ENCODE measurements around the gene TOR3A. TPM values are rescaled to one million over a fixed set of nuclear protein-coding genes. Genes with fewer than 3 reads are reported as not detected.

Gene TOR3A
- total RNA-seq, 2 experiments from 2014 or later = 28.8 to 30.3 TPM

DNA sequence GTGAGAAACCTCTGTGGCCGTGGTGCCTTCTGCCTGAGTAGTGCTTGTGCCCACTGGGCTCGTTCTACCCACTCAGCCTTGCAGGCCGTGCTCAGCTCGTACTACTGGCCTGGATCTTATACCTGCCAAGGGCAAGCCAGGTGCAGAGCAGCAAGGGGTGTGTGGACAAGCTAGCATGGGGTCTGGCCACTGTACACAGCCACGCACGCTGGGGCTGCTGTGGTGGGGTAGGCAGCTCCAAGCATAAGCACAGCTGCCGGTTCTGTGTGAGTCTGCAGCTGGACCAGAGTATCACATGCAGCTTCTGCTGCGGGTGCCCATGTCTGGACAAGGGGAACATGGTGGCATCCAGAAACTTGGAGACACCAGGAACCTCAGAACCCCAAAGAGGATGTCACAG, 39.8 kb upstream of the TOR3A start:
- intact Hi-C loops (cut with micrococcal nuclease) = no loop called here

GRCh38 chr1:179042700-179043099, 39.2 kb upstream of the TOR3A start:
- Mint-ChIP-seq H3K27me3 (no peaks in the 10 kb centered on the region), H3K27ac (no peak overlapping the region), H3K9me3 (no peaks in the 10 kb centered on the region), H3K36me3 (ENCODE audit: low read depth) (peaks cover 6% of the 10 kb centered on the region), H3K4me1 (ENCODE audit: low read depth) (peaks cover 18% of the 10 kb centered on the region), H3K4me3 (no peak overlapping the region)
- intact Hi-C loops (cut with micrococcal nuclease) = no loop called here
- CTCF ChIA-PET = interaction anchor here (1.3 to 2.5 kb wide), 3 partner anchors 36 to 259 kb away, joined by 3 to 8 read pairs (median 3); no protein-coding TSS in a partner anchor
- TF ChIP-seq, protein P1, sequence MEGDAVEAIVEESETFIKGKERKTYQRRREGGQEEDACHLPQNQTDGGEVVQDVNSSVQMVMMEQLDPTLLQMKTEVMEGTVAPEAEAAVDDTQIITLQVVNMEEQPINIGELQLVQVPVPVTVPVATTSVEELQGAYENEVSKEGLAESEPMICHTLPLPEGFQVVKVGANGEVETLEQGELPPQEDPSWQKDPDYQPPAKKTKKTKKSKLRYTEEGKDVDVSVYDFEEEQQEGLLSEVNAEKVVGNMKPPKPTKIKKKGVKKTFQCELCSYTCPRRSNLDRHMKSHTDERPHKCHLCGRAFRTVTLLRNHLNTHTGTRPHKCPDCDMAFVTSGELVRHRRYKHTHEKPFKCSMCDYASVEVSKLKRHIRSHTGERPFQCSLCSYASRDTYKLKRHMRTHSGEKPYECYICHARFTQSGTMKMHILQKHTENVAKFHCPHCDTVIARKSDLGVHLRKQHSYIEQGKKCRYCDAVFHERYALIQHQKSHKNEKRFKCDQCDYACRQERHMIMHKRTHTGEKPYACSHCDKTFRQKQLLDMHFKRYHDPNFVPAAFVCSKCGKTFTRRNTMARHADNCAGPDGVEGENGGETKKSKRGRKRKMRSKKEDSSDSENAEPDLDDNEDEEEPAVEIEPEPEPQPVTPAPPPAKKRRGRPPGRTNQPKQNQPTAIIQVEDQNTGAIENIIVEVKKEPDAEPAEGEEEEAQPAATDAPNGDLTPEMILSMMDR (IDR thresholded peaks at IDR 0.05) = no peak
- POLR2A ChIA-PET = no interaction called here
- DNase-seq (no peak), ATAC-seq (no peak)

More for the DNA sequence above, 39.8 kb upstream of the TOR3A start:
- Mint-ChIP-seq H3K9me3 (no peaks in the 10 kb centered on the region), H3K27me3 (no peaks in the 10 kb centered on the region), H3K36me3 (ENCODE audit: low read depth) (peaks cover 6% of the 10 kb centered on the region), H3K4me1 (ENCODE audit: low read depth) (peaks cover 23% of the 10 kb centered on the region), H3K27ac (no peak overlapping the region), H3K4me3 (no peak overlapping the region)
- TF ChIP-seq, protein P1 (IDR thresholded peaks at IDR 0.05) = no peak
- ChIA-PET CTCF (interaction anchor here (1.3 to 2.5 kb wide), 2 partner anchors 39 to 258 kb away, joined by 3 to 8 read pairs; no protein-coding TSS in a partner anchor), POLR2A (interaction anchor here (1.3 kb wide), 1 partner anchor 17 kb away, joined by 3 read pairs; no protein-coding TSS in a partner anchor)
- DNase-seq (no peak), ATAC-seq (no peak)

GRCh38 chr1:179043266-179043665, 38.6 kb upstream of the TOR3A start:
- ChIA-PET POLR2A (no interaction called here), CTCF (interaction anchor here (1.4 to 2.5 kb wide), 2 partner anchors 36 to 40 kb away, joined by 3 to 8 read pairs; no protein-coding TSS in a partner anchor)
- Mint-ChIP-seq H3K4me3 (no peak overlapping the region), H3K27me3 (no peaks in the 10 kb centered on the region), H3K36me3 (ENCODE audit: low read depth) (peaks cover 7% of the 10 kb centered on the region), H3K9me3 (no peaks in the 10 kb centered on the region), H3K4me1 (ENCODE audit: low read depth) (peaks cover 15% of the 10 kb centered on the region), H3K27ac (no peak overlapping the region)
- DNase-seq = no peak
- intact Hi-C loops (cut with micrococcal nuclease) = no loop called here
- TF ChIP-seq, protein P1 (IDR thresholded peaks at IDR 0.05) = no peak
- ATAC-seq = no peak

DNA sequence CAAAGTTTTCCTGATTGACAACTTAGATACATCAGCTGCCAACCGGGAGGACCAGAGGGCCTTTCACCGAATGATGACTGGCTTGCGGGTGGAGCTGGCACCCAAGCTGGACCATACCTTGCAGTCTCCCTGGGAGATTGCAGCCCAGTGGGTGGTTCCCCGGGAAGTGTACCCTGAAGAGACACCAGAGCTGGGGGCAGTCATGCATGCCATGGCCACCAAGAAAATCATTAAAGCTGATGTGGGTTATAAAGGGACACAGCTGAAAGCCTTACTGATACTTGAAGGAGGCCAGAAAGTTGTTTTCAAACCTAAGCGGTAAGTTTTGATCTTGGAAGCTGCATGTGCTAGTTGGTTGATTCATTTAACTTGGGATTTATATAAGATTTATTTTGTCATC, 38.0 kb upstream of the TOR3A start:
- Mint-ChIP-seq H3K27ac (no peak overlapping the region), H3K27me3 (no peaks in the 10 kb centered on the region), H3K9me3 (no peaks in the 10 kb centered on the region), H3K4me1 (ENCODE audit: low read depth) (peaks cover 9% of the 10 kb centered on the region), H3K4me3 (no peak overlapping the region), H3K36me3 (ENCODE audit: low read depth) (peaks cover 7% of the 10 kb centered on the region)
- TF ChIP-seq, protein P1 (IDR thresholded peaks at IDR 0.05) = no peak
- intact Hi-C loops (cut with micrococcal nuclease) = no loop called here
- POLR2A ChIA-PET = no interaction called here
- DNase-seq (no peak), ATAC-seq (no peak)
- CTCF ChIA-PET = interaction anchor here (0.9 to 2.5 kb wide), 3 partner anchors 35 to 41 kb away, joined by 3 to 8 read pairs (median 3); no protein-coding TSS in a partner anchor

- Mint-ChIP-seq H3K27ac (no peak overlapping the region), H3K4me3 (no peak overlapping the region), H3K36me3 (ENCODE audit: low read depth) (peaks cover 7% of the 10 kb centered on the region), H3K9me3 (no peaks in the 10 kb centered on the region), H3K27me3 (no peaks in the 10 kb centered on the region), H3K4me1 (ENCODE audit: low read depth) (peaks cover 4% of the 10 kb centered on the region)
- POLR2A ChIA-PET = no interaction called here
- DNase-seq = no peak
- TF ChIP-seq, protein P1 (IDR thresholded peaks at IDR 0.05) = no peak
- ATAC-seq = no peak
- CTCF ChIA-PET = interaction anchor here (1.6 kb wide), 1 partner anchor 12 kb away, joined by 4 read pairs; no protein-coding TSS in a partner anchor
- intact Hi-C loops (cut with micrococcal nuclease) = no loop called here
Measured at GRCh38 chr1:179046808-179047635, 34.8 kb upstream of the TOR3A start.
